ENCODE results near the gene ANKS4B. TPM values are rescaled to one million over a fixed set of nuclear protein-coding genes. Genes with fewer than 3 reads are reported as not detected.

ANKS4B gene
- total RNA-seq, 1 experiment from 2014 or later: not detected

DNA sequence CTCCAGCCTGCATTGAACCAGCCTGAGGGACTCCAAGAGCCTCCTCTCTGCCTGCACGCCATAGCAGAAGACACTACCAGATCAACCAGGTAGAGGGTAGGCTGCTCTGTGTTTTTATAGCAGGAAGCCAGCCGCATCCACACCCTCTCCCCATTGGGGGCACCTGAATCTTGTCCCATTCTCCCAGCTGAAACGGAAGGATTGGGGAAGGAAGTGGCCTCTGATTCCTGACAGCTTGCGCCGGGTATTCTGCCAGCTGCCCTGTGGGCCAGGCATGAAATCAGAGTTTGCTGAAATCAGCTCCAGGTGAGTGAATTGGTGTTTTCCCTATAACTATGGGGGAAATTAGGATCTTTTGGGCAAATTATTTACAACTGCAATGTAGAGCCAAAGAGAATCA, 22.0 kb upstream of the ANKS4B start, which contains the start of gene ZP2:
ZP2 (minus strand) TSS at position 89 of the 400 bp plus-strand sequence; CDS start at position 62, 27 bp downstream.
- no peaks in the 10 kb centered on the region for H3K36me3 ChIP-seq (ENCODE audit: control insufficient read depth, insufficient read depth, low read length)
- ATAC-seq: no peak
- no peak for TF ChIP-seq POLR2AphosphoS5 (IDR thresholded peaks at IDR 0.05; ENCODE audit: low read depth, low read length)
- no peak for TF ChIP-seq TCF7L2 (IDR thresholded peaks at IDR 0.05; ENCODE audit: low read depth, low read length)
- TF ChIP-seq SIN3A (IDR thresholded peaks at IDR 0.05; ENCODE audit: borderline replicate concordance, insufficient read depth, low read depth, low read length): no peak
- TF ChIP-seq, protein P1, sequence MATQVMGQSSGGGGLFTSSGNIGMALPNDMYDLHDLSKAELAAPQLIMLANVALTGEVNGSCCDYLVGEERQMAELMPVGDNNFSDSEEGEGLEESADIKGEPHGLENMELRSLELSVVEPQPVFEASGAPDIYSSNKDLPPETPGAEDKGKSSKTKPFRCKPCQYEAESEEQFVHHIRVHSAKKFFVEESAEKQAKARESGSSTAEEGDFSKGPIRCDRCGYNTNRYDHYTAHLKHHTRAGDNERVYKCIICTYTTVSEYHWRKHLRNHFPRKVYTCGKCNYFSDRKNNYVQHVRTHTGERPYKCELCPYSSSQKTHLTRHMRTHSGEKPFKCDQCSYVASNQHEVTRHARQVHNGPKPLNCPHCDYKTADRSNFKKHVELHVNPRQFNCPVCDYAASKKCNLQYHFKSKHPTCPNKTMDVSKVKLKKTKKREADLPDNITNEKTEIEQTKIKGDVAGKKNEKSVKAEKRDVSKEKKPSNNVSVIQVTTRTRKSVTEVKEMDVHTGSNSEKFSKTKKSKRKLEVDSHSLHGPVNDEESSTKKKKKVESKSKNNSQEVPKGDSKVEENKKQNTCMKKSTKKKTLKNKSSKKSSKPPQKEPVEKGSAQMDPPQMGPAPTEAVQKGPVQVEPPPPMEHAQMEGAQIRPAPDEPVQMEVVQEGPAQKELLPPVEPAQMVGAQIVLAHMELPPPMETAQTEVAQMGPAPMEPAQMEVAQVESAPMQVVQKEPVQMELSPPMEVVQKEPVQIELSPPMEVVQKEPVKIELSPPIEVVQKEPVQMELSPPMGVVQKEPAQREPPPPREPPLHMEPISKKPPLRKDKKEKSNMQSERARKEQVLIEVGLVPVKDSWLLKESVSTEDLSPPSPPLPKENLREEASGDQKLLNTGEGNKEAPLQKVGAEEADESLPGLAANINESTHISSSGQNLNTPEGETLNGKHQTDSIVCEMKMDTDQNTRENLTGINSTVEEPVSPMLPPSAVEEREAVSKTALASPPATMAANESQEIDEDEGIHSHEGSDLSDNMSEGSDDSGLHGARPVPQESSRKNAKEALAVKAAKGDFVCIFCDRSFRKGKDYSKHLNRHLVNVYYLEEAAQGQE (IDR thresholded peaks at IDR 0.05; ENCODE audit: insufficient read depth in 1 of 2, low read depth in 2 of 2, low read length in 1 of 2): no peak
- BruUV-seq (replicated peaks): no TSS peak
- H3K9me3 ChIP-seq (ENCODE audit: control insufficient read depth, insufficient read depth, low read depth, low read length): no peaks in the 10 kb centered on the region
- no peak for DNase-seq (ENCODE audit: low read depth, low spot score)
- H3K4me1 ChIP-seq (ENCODE audit: control insufficient read depth, insufficient read depth, low read length): no peaks in the 10 kb centered on the region
- intact Hi-C loops (cut with micrococcal nuclease; ENCODE audit: unreplicated experiment) (no loop called here), in situ Hi-C loops (cut with HindIII; ENCODE audit: low pct_unique_long_range_greater_than_20kb, low sequenced_read_pairs) (no loop called here)
- H3K27ac ChIP-seq (ENCODE audit: low read length): no peak within 1 kb of the TSS
- peaks cover 6% of the 10 kb centered on the region; the same call in 1 of the 2 replicates for H3K27me3 ChIP-seq (ENCODE audit: control insufficient read depth, insufficient read depth, low read length)
- no peak within 1 kb of the TSS for H3K4me3 ChIP-seq (ENCODE audit: low read depth in 2 of 2, low read length in 2 of 2)
- POLR2A ChIA-PET: no interaction called here
- CTCF ChIA-PET: no interaction called here

DNA sequence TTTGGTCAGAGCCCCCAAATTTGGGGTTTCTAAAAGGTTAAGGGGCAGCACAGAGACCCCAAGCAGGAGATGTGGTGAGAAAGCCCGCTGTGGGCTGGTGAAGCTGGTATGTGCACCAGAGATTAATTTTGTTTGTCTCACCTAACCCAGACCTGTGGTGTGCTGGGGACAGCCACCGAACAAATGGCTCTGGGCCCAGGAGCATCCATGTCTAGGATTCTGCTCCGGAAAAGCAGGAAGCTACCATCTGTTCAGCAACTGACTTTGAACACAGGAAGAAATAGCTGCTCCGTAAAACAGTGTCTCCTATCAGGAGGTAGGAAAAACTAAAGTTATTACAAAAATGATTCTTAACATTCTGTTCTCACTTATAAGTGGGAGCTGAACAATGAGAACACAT, 19.4 kb upstream of the ANKS4B start:
- DNase-seq (ENCODE audit: low read depth, low spot score): no peak
- no peak overlapping the region for H3K27ac ChIP-seq (ENCODE audit: low read length)
- no peak for ATAC-seq
- intact Hi-C loops (cut with micrococcal nuclease; ENCODE audit: unreplicated experiment): no loop called here
- POLR2A ChIA-PET: no interaction called here
- H3K9me3 ChIP-seq (ENCODE audit: control insufficient read depth, insufficient read depth, low read depth, low read length): no peaks in the 10 kb centered on the region
- no peaks in the 10 kb centered on the region for H3K36me3 ChIP-seq (ENCODE audit: control insufficient read depth, insufficient read depth, low read length)
- TF ChIP-seq SIN3A (IDR thresholded peaks at IDR 0.05; ENCODE audit: borderline replicate concordance, insufficient read depth, low read depth, low read length) (no peak), POLR2AphosphoS5 (IDR thresholded peaks at IDR 0.05; ENCODE audit: low read depth, low read length) (no peak), TCF7L2 (IDR thresholded peaks at IDR 0.05; ENCODE audit: low read depth, low read length) (no peak)
- TF ChIP-seq, protein P2, sequence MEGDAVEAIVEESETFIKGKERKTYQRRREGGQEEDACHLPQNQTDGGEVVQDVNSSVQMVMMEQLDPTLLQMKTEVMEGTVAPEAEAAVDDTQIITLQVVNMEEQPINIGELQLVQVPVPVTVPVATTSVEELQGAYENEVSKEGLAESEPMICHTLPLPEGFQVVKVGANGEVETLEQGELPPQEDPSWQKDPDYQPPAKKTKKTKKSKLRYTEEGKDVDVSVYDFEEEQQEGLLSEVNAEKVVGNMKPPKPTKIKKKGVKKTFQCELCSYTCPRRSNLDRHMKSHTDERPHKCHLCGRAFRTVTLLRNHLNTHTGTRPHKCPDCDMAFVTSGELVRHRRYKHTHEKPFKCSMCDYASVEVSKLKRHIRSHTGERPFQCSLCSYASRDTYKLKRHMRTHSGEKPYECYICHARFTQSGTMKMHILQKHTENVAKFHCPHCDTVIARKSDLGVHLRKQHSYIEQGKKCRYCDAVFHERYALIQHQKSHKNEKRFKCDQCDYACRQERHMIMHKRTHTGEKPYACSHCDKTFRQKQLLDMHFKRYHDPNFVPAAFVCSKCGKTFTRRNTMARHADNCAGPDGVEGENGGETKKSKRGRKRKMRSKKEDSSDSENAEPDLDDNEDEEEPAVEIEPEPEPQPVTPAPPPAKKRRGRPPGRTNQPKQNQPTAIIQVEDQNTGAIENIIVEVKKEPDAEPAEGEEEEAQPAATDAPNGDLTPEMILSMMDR (IDR thresholded peaks at IDR 0.05): no peak
- TF ChIP-seq, protein P1 (IDR thresholded peaks at IDR 0.05; ENCODE audit: insufficient read depth in 1 of 2, low read depth in 2 of 2, low read length in 1 of 2): no peak
- no peaks in the 10 kb centered on the region; the same call in none of the 2 replicates for H3K27me3 ChIP-seq (ENCODE audit: control insufficient read depth, insufficient read depth, low read length)
- in situ Hi-C loops (cut with HindIII; ENCODE audit: low pct_unique_long_range_greater_than_20kb, low sequenced_read_pairs): no loop called here
- H3K4me3 ChIP-seq (ENCODE audit: low read depth in 2 of 2, low read length in 2 of 2): no peak overlapping the region
- CTCF ChIA-PET: interaction anchor here (1.1 kb wide), 1 partner anchor 47 kb away, joined by 8 read pairs; no protein-coding TSS in a partner anchor
- BruUV-seq (replicated peaks): no TSS peak
- H3K4me1 ChIP-seq (ENCODE audit: control insufficient read depth, insufficient read depth, low read length): no peaks in the 10 kb centered on the region
